HL-60 (cell line): ENCODE results near the gene PTPRD.

ENCODE experiments used
- CTCF ChIP-seq: IDR thresholded peaks from one replicate; pipeline ENCODE4 v1.5.1; 2011; ENCODE audit warnings: low read length, control low read depth, inconsistent platforms; ENCODE audit not compliant: insufficient read depth
- GABPA ChIP-seq: IDR thresholded peaks from 2 replicates; pipeline ENCODE4 v1.6.1; 2012; ENCODE audit warnings: low read depth

DNA sequence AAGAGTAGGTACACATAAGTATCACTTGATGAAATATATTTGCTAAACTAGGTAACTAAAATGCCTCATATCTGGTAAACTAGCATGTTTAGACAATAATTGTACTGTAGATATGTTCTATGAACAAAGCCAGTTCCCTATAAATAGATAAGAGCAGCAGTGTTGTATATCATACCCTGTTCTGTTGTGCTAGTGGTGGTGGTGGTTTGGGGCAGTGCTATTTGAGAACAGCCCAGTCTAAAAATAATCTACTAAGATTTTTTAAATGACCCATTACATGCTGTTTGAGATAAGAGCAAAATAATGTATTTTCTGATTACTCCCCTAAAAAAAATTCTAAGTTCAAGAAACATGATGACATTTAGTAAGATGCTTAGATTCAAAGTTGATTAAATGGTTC, 1984.0 kb downstream of the PTPRD start:
- TF ChIP-seq CTCF (no peak), GABPA (no peak)
